Type B pancreatic cell (in vitro differentiated cells): ENCODE results near the gene SYNE2. TPM values are rescaled to one million over a fixed set of nuclear protein-coding genes. Genes with fewer than 3 reads are reported as not detected.
A peak's percentile ranks its signal among the peaks of the same experiment; 100 is the strongest.
"Not testable (repeated sequence)": the region's sequence is repeated elsewhere in the genome, so short reads cannot be mapped to it uniquely, and the experiment has no call there.

ENCODE experiments used
- DNase-seq: peaks from one replicate; pipeline ENCODE4 v3.0.0; 2021; ENCODE audit warnings: mixed read lengths; ENCODE audit not compliant: unreplicated experiment; ENCODE audit errors: extremely low spot score
- H3K27ac Mint-ChIP-seq: 2 replicates; pipeline ENCODE4 v1.8.0; 2021; ENCODE audit warnings: mild to moderate bottlenecking, mixed read lengths
- H3K27me3 Mint-ChIP-seq: 2 replicates; pipeline ENCODE4 v1.8.0; 2021; ENCODE audit warnings: mixed read lengths
- H3K36me3 Mint-ChIP-seq: 2 replicates; pipeline ENCODE4 v1.8.0; 2021; ENCODE audit warnings: mixed read lengths
- H3K4me1 Mint-ChIP-seq: one replicate; pipeline ENCODE4 v1.8.0; 2021; ENCODE audit warnings: mixed read lengths; ENCODE audit not compliant: unreplicated experiment
- H3K4me3 Mint-ChIP-seq: 2 replicates; pipeline ENCODE4 v1.8.0; 2021; ENCODE audit warnings: mild to moderate bottlenecking, mixed read lengths
- H3K9me3 Mint-ChIP-seq: 2 replicates; pipeline ENCODE4 v1.8.0; 2021; ENCODE audit warnings: mixed read lengths
- CTCF ChIP-seq: fragments of 200-600 bp; sonication (generic); conservative IDR thresholded peaks from 2 replicates; pipeline ENCODE4 v1.5.0; 2021; ENCODE audit warnings: antibody characterized with exemption, mild to moderate bottlenecking
- total RNA-seq: library from RNA; stranded (reverse); gene quantifications from 2 replicates; pipeline ENCODE4 v1.2.1, GENCODE V29; 2021; ENCODE audit warnings: low replicate concordance

SYNE2 gene
- total RNA-seq, 1 donor from 2014 or later = 75.1 TPM

- Mint-ChIP-seq H3K36me3 (peaks cover 24% of the 10 kb centered on the region), H3K4me3 (no peak overlapping the region), H3K4me1 (peaks cover 12% of the 10 kb centered on the region), H3K9me3 (no peaks in the 10 kb centered on the region), H3K27ac (no peak overlapping the region), H3K27me3 (no peaks in the 10 kb centered on the region)
- no peak for DNase-seq
- no peak for TF ChIP-seq CTCF
Observed at GRCh38 chr14:64208981-64209380, 356.2 kb downstream of the SYNE2 start.

GRCh38 chr14:64209444-64210131 lies 356.8 kb downstream of the SYNE2 start:
- Mint-ChIP-seq H3K27ac (no peak overlapping the region), H3K27me3 (no peaks in the 10 kb centered on the region), H3K9me3 (no peaks in the 10 kb centered on the region), H3K36me3 (peaks cover 21% of the 10 kb centered on the region), H3K4me3 (no peak overlapping the region), H3K4me1 (peaks cover 12% of the 10 kb centered on the region)
- TF ChIP-seq CTCF = no peak
- no peak for DNase-seq

GRCh38 chr14:64210216-64210615 lies 357.4 kb downstream of the SYNE2 start:
- no peak for TF ChIP-seq CTCF
- DNase-seq = no peak
- Mint-ChIP-seq H3K9me3 (no peaks in the 10 kb centered on the region), H3K27me3 (no peaks in the 10 kb centered on the region), H3K36me3 (peaks cover 22% of the 10 kb centered on the region), H3K4me1 (peaks cover 12% of the 10 kb centered on the region), H3K27ac (no peak overlapping the region), H3K4me3 (no peak overlapping the region)

- peaks cover 28% of the 10 kb centered on the region for H3K36me3 Mint-ChIP-seq
- H3K27ac Mint-ChIP-seq, DNase-seq, H3K9me3 Mint-ChIP-seq, H3K4me1 Mint-ChIP-seq, H3K4me3 Mint-ChIP-seq, H3K27me3 Mint-ChIP-seq: not testable (repeated sequence)
Observed at GRCh38 chr14:64210912-64211311, 358.1 kb downstream of the SYNE2 start.

GRCh38 chr14:64212666-64213065 lies 359.9 kb downstream of the SYNE2 start:
- no peak for TF ChIP-seq CTCF
- peak overlapping the region; percentile 98 for H3K27ac Mint-ChIP-seq
- no peak for DNase-seq
- H3K36me3 Mint-ChIP-seq = peaks cover 35% of the 10 kb centered on the region
- no peaks in the 10 kb centered on the region for H3K27me3 Mint-ChIP-seq
- H3K4me1 Mint-ChIP-seq = peaks cover 5% of the 10 kb centered on the region
- H3K4me3 Mint-ChIP-seq = no peak overlapping the region
- H3K9me3 Mint-ChIP-seq = no peaks in the 10 kb centered on the region

GRCh38 chr14:64213086-64213485 lies 360.3 kb downstream of the SYNE2 start:
- Mint-ChIP-seq H3K36me3 (peaks cover 36% of the 10 kb centered on the region), H3K27me3 (no peaks in the 10 kb centered on the region), H3K4me1 (peaks cover 5% of the 10 kb centered on the region), H3K4me3 (peak overlapping the region; percentile 55), H3K9me3 (no peaks in the 10 kb centered on the region), H3K27ac (peak overlapping the region; percentile 98)
- DNase-seq = no peak
- TF ChIP-seq CTCF = no peak
